HUDEP-2 (cell line): Measurements from ENCODE around the gene NPFF.

Experiments
- DNase-seq, 76 experiments: peaks; one replicate each; lab custom pipeline; 2025; ENCODE audit not compliant: unreplicated experiment in 76 of 76; lab: John Stamatoyannopoulos, UW

The NPFF gene

GRCh38 chr12:53514628-53515290 lies 7.5 kb upstream of the NPFF start:
- DNase-seq, result no peak

- DNase-seq, result no peak
These were observed 6.6 kb upstream of the NPFF start for GRCh38 chr12:53513712-53514410.

GRCh38 chr12:53510181-53510812 lies 3.0 kb upstream of the NPFF start:
- DNase-seq, result no peak

GRCh38 chr12:53508534-53509170 lies 1.4 kb upstream of the NPFF start:
- DNase-seq, result peak in 71 of 76 experiments; percentile 3 to 86 (median 61)

- no peak for DNase-seq
These were observed 260 bp upstream of the NPFF start for GRCh38 chr12:53507603-53507885.

DNA sequence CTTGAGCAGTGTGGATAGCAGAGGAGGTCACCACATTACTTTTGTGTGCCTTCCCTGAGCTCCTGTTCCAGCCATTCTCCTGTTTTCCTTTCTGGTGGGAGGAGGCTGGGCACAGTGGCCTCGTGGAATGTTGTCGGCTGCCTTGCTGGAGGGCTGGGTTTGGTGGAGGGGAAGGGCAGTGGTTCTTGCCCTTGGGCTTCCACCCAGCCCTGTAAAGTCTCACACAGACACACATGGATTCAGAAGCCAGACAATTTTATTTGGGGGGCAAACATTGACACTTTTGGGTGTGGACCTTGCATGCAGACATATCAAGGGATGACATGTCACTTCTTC lies 866 bp downstream of the NPFF start:
- no peak for DNase-seq

DNA sequence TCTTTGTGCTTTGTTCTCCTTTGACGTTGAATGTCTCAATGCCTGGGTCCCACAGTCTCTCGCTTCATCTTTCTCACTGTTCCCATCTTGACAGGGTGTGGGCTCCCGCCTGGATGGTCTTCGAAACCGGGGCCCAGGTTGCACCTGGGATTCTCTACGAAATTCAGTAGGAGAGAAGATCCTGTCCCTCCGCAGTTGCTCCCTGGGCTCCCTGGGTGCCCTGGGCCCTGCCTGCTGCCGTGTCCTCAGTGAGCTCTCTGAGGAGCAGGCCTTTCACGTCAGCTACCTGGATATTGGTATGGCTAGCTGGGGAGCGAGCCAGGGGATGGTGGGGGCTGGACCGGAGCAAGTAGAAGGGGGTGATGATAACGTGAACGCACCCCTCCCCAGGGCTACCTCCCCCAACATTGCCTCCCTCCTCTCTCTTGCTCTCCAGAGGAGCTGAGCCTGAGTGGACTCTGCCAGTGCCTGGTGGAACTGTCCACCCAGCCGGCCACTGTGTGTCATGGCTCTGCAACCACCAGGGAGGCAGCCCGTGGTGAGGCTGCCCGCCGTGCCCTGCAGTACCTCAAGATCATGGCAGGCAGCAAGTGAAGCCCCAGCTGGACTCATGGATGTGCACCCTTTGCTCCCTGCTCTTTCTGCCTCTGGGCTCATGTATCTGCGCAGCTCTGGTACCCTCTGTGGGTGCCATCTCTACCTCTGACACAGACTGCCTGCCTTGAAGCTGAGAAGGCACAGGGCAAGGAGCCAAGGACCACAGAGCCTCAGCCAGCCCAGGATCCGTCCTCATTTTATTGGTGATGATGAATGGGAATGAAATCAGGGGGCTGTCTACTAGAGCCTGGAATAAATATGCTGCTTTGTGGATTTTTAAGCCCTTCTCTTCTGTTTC lies 1.5 kb downstream of the NPFF start:
- no peak for DNase-seq

DNA sequence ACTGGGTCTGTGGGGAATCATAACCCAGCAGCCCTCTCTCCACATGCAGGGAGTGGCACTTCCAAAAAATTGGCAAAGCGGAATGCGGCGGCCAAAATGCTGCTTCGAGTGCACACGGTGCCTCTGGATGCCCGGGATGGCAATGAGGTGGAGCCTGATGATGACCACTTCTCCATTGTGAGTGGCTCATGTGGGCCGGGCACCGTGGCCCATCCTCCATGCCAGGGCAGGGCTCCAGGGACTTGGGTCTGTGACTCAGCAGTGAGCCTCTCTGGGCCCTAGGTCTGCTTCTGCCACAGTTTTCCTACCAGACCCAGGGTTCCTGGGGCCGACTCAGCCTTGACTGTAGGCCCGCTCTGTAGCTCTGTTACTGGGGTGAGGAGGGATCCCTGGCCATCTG lies 2.2 kb downstream of the NPFF start:
- no peak for DNase-seq

DNA sequence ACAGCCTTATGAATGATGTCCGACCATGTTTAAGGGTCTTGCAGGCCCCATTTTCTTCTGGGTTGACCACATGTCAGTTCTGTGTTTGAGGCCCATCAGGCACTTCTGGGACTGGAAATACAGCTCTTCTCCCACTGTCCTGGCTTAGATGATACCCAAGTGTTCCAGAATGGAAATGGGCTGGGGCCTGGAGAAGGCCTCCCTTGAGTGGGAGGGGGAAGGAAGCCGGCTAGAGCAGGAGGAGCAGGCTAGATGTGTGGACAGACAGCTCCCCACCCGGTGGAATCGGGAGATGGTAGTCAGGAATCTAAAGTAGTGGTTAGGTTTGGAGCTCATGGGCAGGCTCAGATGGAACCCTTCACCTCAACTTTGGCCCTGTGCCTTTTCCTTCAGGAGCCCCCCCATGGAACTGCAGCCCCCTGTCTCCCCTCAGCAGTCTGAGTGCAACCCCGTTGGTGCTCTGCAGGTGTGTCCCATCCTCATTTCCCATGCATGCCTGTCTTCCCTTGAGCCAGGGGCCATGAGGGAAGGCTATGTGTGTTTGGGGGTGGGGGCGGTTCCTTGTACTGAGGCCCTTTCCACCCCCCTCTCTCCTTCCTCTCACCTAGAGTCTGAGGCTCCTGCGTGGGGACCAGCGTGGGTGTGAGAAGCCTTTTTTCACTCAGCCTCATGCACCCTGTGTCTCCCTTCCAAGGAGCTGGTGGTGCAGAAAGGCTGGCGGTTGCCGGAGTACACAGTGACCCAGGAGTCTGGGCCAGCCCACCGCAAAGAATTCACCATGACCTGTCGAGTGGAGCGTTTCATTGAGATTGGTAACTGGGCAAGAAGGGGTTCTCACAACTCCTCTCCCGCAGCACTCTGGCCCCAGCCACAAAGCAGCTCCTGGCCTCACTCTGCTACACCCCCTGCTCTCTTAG lies 3.0 kb downstream of the NPFF start:
- DNase-seq, result no peak

- DNase-seq, result no peak
These were observed 4.1 kb downstream of the NPFF start for GRCh38 chr12:53502983-53503728.

DNA sequence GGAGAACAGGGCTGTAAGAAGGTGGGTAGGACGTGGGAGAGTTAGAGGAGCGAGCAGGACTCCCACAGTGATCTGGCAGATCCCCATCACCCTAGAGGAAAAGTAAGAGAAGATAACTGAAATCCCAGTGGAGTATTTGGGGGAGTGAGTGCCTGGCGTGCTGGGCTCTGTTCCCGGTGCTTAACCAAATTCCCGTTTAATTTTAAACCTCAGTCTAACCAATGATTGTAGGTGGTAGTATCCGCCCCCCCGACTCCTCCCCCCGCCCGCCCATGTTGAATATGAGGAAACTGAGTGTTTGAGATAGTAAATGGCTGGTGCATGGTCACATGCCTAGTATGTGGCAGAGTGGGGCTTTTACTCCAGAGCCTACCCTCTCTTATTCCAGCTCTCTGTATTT lies 5.0 kb downstream of the NPFF start:
- DNase-seq, result no peak

- no peak for DNase-seq
These were observed 5.6 kb downstream of the NPFF start for GRCh38 chr12:53501615-53502181.

DNA sequence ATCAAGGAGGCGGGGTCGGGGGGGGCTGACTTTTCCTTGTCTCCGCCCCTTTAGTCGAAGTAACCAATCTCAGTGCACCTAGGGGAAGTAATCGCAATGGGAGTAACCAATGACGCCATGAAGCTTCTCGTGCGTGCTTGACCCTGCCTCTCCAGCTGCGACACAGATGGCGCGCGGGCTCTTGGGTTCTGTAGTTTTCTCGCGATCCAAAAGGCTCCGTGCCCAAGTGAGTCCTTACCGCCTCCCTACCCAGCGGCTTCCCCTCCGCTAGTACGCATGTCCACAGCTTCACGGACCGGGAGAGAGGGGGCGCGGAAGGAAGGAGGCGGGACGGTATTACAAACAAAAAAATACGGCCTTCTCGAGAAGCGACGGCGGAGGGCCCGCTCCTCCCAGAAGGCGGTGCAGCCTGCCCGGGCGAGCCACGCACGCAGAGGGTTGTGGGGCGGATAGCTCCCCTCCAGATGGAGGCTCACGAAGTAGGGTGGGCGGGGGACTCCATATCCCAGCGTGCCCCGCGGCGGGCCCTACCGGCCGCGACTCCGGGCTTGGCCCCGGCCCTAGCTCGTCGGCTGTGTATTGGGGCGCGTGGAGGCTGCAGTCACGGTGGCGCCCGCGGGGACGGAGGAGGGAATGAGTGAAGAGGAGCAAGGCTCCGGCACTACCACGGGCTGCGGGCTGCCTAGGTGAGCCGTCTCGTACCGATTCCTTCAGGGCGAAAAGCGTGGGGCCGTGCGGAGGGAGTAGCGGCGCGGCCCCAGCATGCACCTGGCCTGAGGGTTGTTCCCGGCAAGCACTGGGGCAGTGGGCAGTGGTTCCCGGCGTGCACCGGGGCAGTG lies 6.3 kb downstream of the NPFF start, which contains the start of gene TARBP2:
Gene TARBP2 (plus strand): TSS at position 508 of the 839 bp plus-strand sequence. CDS start 126 bp downstream, at position 634.
- DNase-seq, result peak in 75 of 76 experiments; percentile 80 to 99 (median 96)

GRCh38 chr12:53500142-53500775 lies 7.0 kb downstream of the NPFF start:
- DNase-seq, result peak in 12 of 76 experiments; percentile 10 to 80 (median 26)

DNA sequence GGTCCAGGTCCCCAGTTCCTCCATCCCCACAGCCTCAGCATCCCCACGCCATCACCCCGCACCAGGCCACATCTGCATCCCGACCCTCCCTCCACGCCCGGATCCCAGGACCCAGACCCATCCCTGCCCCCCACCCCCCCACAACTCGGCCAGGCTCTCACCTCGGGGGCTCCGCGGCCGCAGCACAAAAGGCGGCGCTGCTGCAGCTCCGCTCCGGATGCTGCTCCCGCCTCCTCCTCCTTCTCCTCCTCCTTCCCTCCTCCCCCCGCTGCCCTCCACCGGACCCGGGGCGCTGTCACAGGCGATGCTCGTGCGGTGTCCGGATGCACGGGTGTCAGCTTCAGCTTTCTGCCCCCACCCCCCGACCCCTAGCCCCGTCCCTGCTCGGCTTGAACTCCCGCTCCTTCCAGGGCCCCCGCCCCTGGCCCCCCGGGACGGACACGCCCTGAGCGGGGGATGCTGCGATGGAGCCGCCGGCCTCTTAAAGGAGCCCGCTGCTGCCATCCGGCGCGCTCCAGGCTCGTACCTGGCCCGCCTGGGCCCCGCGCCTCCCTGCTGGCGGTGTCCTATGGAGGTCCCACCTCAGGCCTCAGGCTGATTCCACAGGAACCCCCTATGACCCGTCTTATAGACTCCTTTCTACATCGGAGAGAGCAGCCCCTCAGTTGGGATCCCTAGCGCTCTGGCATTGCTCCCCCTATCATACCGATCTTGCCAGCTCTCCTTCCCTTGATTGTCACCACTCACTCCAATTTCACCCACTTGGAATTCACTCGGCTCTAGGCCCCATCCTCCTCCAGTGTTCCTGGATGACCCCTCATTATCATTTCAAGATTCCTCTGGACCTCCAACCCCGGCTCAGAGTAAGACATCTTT lies 7.8 kb downstream of the NPFF start, which contains the start of gene MAP3K12:
Gene MAP3K12 (minus strand): TSS at position 193 of the 876 bp plus-strand sequence. CDS start 12,067 bp downstream, outside the sequence.
- peak in 19 of 76 experiments; percentile 9 to 65 (median 24) for DNase-seq

DNA sequence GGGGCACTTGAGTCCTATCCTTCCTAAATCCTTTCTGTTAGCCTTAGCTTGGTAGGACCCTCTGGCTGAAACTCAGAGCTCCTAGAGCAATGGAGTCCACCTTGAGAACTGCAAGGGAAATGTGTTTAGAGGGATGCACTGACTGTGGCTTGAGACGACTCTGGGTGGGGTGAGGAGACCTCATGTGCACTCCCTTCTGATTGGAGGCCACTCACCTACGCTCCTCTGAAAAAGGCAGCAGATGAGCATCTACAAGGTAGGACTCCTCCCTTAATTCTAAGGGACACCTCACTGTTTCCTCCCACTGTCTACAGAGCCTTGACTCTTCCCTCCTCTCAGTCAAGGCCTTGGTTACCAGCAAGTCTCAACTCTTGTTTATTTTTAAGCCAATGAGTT lies 9.1 kb downstream of the NPFF start:
- DNase-seq, result no peak
